ENCODE measurements around the gene PLSCR2.
"Not testable (repeated sequence)": the region's sequence is repeated elsewhere in the genome, so short reads cannot be mapped to it uniquely, and the experiment has no call there.

PLSCR2 gene

DNA sequence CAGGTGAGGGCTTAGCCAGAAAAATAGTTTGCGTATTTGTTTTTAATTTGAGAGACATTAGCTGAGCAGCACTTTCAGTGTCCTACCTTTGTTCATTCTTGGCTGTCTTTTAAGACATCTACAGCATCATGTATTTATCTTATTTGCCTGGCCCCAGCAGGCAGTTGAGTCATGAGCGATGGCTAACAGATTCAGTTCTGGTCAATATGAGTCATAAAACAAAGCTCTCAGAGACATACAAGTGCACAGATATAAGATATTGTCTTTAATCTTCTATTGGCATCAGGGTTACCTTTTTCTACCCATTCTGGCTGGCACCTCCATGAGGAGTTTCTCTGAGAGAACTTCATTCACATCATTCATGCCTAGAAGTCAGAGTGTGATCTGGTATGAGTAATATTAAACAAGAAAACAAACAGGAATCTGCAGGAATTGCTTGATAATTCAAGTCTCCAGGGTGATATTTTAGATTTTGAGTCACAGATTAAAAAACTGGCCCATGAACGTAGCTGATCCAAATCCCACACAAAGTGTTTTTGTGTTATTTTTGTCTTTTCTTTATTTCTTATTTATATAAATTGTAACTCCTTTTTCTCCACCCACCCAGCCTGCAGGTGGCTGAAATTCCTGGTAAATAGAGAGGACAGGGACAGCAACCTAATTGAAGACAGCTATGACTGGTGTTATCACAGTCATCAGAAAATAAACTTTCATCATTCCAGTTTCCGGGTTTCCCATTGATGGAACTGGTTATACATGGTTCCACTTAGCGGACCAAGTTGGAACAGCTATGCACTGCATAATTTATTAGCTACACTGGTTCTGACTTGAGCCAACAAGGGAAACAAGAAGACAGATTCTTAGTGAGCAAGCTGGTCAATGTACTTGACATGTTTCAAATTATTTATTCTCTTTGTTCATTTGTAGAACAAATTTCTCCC is 47.3 kb downstream of the PLSCR2 start:
- FAIRE-seq (no peak), DNase-seq (ENCODE audit: insufficient read length, low spot score) (no peak)
- TF ChIP-seq, protein P1, sequence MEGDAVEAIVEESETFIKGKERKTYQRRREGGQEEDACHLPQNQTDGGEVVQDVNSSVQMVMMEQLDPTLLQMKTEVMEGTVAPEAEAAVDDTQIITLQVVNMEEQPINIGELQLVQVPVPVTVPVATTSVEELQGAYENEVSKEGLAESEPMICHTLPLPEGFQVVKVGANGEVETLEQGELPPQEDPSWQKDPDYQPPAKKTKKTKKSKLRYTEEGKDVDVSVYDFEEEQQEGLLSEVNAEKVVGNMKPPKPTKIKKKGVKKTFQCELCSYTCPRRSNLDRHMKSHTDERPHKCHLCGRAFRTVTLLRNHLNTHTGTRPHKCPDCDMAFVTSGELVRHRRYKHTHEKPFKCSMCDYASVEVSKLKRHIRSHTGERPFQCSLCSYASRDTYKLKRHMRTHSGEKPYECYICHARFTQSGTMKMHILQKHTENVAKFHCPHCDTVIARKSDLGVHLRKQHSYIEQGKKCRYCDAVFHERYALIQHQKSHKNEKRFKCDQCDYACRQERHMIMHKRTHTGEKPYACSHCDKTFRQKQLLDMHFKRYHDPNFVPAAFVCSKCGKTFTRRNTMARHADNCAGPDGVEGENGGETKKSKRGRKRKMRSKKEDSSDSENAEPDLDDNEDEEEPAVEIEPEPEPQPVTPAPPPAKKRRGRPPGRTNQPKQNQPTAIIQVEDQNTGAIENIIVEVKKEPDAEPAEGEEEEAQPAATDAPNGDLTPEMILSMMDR (IDR thresholded peaks at IDR 0.05; ENCODE audit: insufficient read depth, missing control alignments), result no peak

DNA sequence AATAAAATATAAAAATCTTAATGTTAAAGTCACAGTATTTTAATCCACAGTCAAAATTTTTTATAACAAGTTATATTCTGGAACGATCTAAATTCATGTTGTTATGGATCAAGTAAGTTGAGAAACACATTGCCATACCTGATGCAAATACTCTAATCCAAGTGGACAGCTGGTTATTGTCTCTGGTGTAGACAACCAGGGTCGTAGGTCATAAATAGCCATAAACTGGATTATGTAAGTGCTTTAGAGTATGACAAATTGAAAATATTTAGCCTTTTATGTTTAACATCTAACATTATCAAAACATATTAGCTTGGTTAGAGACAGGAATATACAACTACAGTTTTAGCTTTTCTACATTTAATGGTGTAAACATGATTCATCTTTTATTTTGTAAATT is 53.0 kb downstream of the PLSCR2 start:
- FAIRE-seq (no peak), DNase-seq (ENCODE audit: insufficient read length, low spot score) (no peak)
- TF ChIP-seq, protein P1 (IDR thresholded peaks at IDR 0.05; ENCODE audit: insufficient read depth, missing control alignments), result no peak

DNA sequence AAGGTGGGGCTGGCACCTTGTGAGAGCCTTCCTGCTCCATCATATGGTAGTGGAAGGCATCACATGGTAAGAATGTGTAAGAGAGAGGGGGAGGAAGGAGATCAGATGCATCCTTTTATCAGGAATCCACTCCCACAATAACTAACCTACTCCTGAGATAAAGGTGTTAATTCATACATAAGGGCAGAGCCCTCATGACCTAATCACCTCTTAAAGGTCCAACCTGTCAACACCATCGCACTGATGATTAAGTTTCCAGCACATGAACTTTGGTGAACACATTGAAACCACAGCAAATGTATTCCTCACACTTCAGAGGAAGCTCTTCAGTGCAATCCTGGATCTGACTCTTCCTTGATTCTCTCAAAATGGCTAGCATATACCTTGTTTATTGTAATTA is 55.4 kb downstream of the PLSCR2 start:
- TF ChIP-seq, protein P1 (IDR thresholded peaks at IDR 0.05; ENCODE audit: insufficient read depth, missing control alignments), result no peak
- FAIRE-seq (no peak), DNase-seq (ENCODE audit: insufficient read length, low spot score) (no peak)

DNA sequence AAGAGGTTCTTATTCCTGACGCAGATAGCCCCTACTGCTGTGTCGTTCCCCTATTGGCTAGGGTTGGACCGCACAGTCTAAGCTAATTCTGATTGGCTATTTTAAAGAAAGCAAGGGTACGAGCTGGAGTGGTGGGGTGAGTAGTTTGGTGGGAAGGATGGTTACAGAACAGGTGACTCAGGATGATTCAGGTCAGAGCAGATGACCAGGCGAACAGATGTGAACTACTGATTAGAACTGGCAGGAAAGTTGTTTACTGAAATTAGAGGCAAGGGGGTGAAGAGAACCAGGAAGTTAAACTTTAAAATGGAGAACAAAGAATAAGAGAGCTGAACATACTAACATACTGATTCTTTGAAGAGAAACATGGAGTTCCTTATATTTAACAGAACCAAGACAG is 56.6 kb downstream of the PLSCR2 start:
- not testable (repeated sequence) for FAIRE-seq; DNase-seq (ENCODE audit: insufficient read length, low spot score)

DNA sequence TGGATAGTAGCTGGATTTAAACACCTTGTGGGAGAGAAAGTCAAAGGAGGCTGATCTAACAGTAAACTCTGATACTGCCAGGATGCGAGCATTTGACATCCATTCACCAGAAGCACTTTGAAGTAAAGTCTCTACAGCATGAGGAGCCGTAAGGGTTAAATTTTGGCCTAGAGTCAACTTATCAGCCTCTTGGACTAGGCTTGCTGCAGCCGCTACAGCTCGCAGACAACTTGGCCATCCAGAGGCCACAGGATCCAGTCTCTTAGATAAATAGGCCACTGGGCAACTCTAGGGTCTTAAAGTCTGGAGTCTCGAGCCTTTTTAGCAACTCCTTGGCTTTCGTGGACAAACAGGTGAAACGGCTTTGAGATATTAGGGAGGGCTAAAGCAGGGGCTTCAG is 61.4 kb downstream of the PLSCR2 start:
- DNase-seq (ENCODE audit: insufficient read length, low spot score), result no peak
- no peak for FAIRE-seq
- TF ChIP-seq, protein P1 (IDR thresholded peaks at IDR 0.05; ENCODE audit: insufficient read depth, missing control alignments), result no peak

DNA sequence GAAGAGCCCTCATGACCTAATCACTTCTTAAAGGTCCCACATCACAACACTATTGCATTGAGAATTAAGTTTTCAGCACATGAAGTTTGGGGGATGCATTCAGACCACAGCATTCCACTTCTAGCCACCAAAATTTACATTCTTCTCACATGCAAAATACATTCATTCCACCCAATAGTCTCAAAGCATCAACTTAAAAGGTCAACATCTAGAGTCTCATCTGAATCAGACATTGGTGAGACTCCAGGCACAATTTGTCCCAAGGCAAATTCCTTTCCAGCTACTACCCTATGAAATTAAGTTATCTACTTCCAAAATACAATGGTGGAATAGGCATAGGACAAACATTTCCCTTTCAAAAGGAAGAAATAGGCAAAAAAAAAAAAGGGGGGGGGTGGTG is 64.9 kb downstream of the PLSCR2 start:
- FAIRE-seq, result no peak
- DNase-seq (ENCODE audit: insufficient read length, low spot score), result no peak
- TF ChIP-seq, protein P1 (IDR thresholded peaks at IDR 0.05; ENCODE audit: insufficient read depth, missing control alignments), result no peak

DNA sequence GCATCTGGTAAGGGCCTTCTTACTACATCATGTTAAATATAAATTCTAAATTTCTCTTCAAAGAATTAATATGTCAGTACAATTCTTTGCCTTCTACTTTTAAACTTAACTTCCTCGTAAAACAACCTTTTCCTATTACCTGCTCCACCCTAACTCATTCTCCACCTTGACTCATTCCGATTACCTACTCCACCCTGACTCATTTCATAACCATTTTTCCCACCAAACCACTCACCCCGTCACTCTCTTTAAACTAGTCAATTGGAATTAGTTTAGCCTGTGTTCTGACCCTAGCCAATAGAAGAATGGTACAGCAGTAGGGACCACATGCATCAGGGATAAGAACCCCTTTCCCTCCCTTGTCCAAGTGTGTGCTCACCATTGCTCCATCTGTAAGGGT is 65.6 kb downstream of the PLSCR2 start:
- TF ChIP-seq, protein P1 (IDR thresholded peaks at IDR 0.05; ENCODE audit: insufficient read depth, missing control alignments), result no peak
- FAIRE-seq (no peak), DNase-seq (ENCODE audit: insufficient read length, low spot score) (no peak)

Data from D721Med (cell line).